GM12892 (cell line): ENCODE data around the gene CST3.
A peak's percentile ranks its signal among the peaks of the same experiment; 100 is the strongest.
"Not testable (repeated sequence)": the region's sequence is repeated elsewhere in the genome, so short reads cannot be mapped to it uniquely, and the experiment has no call there.

Experiments used
- DNase-seq: peaks from one replicate; pipeline ENCODE4 v3.0.0; 2011; ENCODE audit not compliant: insufficient read length
- FAIRE-seq: peaks from 2 replicates; lab custom pipeline; 2011; peaks lifted over from hg19 to GRCh38; lab: Jason Lieb, UNC
- POLR2A ChIP-seq: IDR thresholded peaks from 2 replicates; pipeline ENCODE4 v1.6.1; 2011; ENCODE audit warnings: low read depth, low read length, control low read depth
- POLR2AphosphoS5 ChIP-seq: IDR thresholded peaks from 2 replicates; pipeline ENCODE4 v1.6.1; 2011; ENCODE audit warnings: low read depth, low read length, control low read depth
- TAF1 ChIP-seq: IDR thresholded peaks from 2 replicates; pipeline ENCODE4 v1.6.1; 2011; ENCODE audit warnings: low read depth, mild to moderate bottlenecking, control low read depth, low read length, borderline replicate concordance

The CST3 gene

GRCh38 chr20:23671479-23671878 is 33.7 kb upstream of the CST3 start:
- no peak for DNase-seq
- TF ChIP-seq POLR2A (no peak), TAF1 (no peak), POLR2AphosphoS5 (no peak)
- FAIRE-seq, result no peak

GRCh38 chr20:23670361-23670760 is 32.6 kb upstream of the CST3 start:
- DNase-seq (no peak), FAIRE-seq (no peak)
- TF ChIP-seq TAF1, result no peak
- TF ChIP-seq POLR2A, result no peak
- TF ChIP-seq POLR2AphosphoS5, result no peak

- no peak for DNase-seq
- TF ChIP-seq TAF1 (no peak), POLR2A (no peak), POLR2AphosphoS5 (no peak)
- FAIRE-seq, result no peak
Measured at GRCh38 chr20:23669866-23670265, 32.1 kb upstream of the CST3 start.

GRCh38 chr20:23669327-23669726 is 31.6 kb upstream of the CST3 start:
- TF ChIP-seq TAF1 (no peak), POLR2A (no peak), POLR2AphosphoS5 (no peak)
- no peak for DNase-seq
- no peak for FAIRE-seq

- DNase-seq, result peak; percentile 33
- peak; percentile 42 for FAIRE-seq
- no peak for TF ChIP-seq POLR2AphosphoS5
- TF ChIP-seq TAF1, result no peak
- no peak for TF ChIP-seq POLR2A
Measured at GRCh38 chr20:23668477-23668951, 30.8 kb upstream of the CST3 start.

- FAIRE-seq (no peak), DNase-seq (no peak)
- TF ChIP-seq TAF1 (no peak), POLR2AphosphoS5 (no peak), POLR2A (no peak)
Measured at GRCh38 chr20:23667666-23668065, 29.9 kb upstream of the CST3 start.

GRCh38 chr20:23666698-23667097 is 28.9 kb upstream of the CST3 start:
- FAIRE-seq (no peak), DNase-seq (no peak)
- no peak for TF ChIP-seq POLR2A

GRCh38 chr20:23666189-23666588 is 28.4 kb upstream of the CST3 start:
- DNase-seq (no peak), FAIRE-seq (no peak)
- no peak for TF ChIP-seq POLR2AphosphoS5
- TF ChIP-seq POLR2A, result no peak
- TF ChIP-seq TAF1, result no peak

- TF ChIP-seq TAF1, result no peak
- no peak for TF ChIP-seq POLR2AphosphoS5
- no peak for TF ChIP-seq POLR2A
- no peak for FAIRE-seq
- no peak for DNase-seq
Measured at GRCh38 chr20:23664954-23665353, 27.2 kb upstream of the CST3 start.

- DNase-seq, FAIRE-seq: not testable (repeated sequence)
Measured at GRCh38 chr20:23664046-23664445, 26.3 kb upstream of the CST3 start.

GRCh38 chr20:23663180-23663579 is 25.4 kb upstream of the CST3 start:
- DNase-seq (no peak), FAIRE-seq (no peak)
- TF ChIP-seq POLR2A, result no peak
- TF ChIP-seq POLR2AphosphoS5, result no peak
- no peak for TF ChIP-seq TAF1

- FAIRE-seq (no peak), DNase-seq (no peak)
- no peak for TF ChIP-seq POLR2A
- no peak for TF ChIP-seq TAF1
Measured at GRCh38 chr20:23662276-23662870, 24.6 kb upstream of the CST3 start.

- FAIRE-seq, result no peak
- no peak for DNase-seq
- TF ChIP-seq TAF1 (no peak), POLR2AphosphoS5 (no peak), POLR2A (no peak)
Measured at GRCh38 chr20:23661002-23661429, 23.3 kb upstream of the CST3 start.
